Breast epithelium (tissue), 3 donors: Measurements from ENCODE around the gene SELENOK.

Source experiments
- POLR2A ChIP-seq: fragments of 450-650 bp; IDR thresholded peaks from one replicate; pipeline ENCODE4 v1.6.1; 2016; ENCODE audit warnings: antibody characterized with exemption, mild to moderate bottlenecking, moderate library complexity
- TF ChIP-seq, protein P1 (sequence below), 3 donors: fragments of 450-650 bp; IDR thresholded peaks; one replicate each; pipeline ENCODE4 v1.5.1; 2016 to 2017; ENCODE audit warnings: antibody characterized with exemption in 3 of 3, mild to moderate bottlenecking in 3 of 3, moderate library complexity in 3 of 3

DNA sequence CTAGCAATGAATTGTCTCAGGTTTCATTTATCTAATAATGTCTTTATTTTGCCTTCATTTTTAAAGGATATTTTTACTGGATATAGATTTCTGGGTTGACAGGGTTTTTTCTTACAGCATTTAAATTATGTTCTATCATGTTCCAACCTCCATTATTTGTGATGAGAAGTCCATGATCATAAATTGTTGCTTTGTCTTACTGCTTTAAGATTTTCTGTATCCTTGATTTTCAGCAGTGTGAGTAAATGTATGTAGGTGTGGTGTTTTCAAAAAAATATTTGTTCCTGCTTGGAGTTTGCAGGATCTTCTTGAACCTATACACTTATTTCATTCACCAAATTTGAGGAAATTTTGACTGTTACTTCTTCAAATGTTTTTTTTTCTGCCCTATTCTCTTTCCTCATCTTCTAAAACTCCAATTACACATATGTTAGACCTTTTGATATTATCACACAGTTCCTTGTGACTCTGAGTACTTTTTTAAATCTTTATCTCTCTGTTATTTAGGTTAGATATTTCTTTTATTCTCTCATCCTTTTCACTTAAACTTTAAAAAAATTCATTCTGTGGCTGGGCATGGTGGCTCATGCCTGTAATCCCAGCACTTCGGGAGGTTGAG lies 43.7 kb upstream of the SELENOK start:
- TF ChIP-seq, protein P1, sequence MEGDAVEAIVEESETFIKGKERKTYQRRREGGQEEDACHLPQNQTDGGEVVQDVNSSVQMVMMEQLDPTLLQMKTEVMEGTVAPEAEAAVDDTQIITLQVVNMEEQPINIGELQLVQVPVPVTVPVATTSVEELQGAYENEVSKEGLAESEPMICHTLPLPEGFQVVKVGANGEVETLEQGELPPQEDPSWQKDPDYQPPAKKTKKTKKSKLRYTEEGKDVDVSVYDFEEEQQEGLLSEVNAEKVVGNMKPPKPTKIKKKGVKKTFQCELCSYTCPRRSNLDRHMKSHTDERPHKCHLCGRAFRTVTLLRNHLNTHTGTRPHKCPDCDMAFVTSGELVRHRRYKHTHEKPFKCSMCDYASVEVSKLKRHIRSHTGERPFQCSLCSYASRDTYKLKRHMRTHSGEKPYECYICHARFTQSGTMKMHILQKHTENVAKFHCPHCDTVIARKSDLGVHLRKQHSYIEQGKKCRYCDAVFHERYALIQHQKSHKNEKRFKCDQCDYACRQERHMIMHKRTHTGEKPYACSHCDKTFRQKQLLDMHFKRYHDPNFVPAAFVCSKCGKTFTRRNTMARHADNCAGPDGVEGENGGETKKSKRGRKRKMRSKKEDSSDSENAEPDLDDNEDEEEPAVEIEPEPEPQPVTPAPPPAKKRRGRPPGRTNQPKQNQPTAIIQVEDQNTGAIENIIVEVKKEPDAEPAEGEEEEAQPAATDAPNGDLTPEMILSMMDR (IDR thresholded peaks at IDR 0.05): no peak
- no peak for TF ChIP-seq POLR2A
